K562 (cell line): ENCODE results near the gene LUC7L. TPM values are rescaled to one million over a fixed set of nuclear protein-coding genes. Genes with fewer than 3 reads are reported as not detected.

Source experiments
- ATAC-seq: fragments of 200-7000 bp; cut with Tn5 transposase; 3 replicates; pipeline ENCODE4 v1.9.1; 2020; ENCODE audit warnings: moderate library complexity
- BruUV-seq: library from RNA; stranded (reverse); fragments of 400-500 nt; replicated peaks from 2 replicates; lab custom pipeline; 2021; lab: Mats Ljungman, UMichigan
- CTCF ChIA-PET: fragments of 300-600 bp; formaldehyde crosslinking; extraction: SDS; loops from one replicate; lab custom pipeline; 2021; ENCODE audit warnings: low intra/inter-chr PET ratio; lab: Yijun Ruan, JAX
- POLR2A ChIA-PET: fragments of 300-600, 350-650 bp; sonication (Branson Sonifier 250); formaldehyde crosslinking; extraction: SDS; loops from one replicate; lab custom pipeline; 2021; ENCODE audit warnings: antibody characterized with exemption, inconsistent platforms; lab: Yijun Ruan, JAX
- DNase-seq, 4 experiments: peaks; one replicate each; pipeline versions ENCODE4 v3.0.0 to v3.0.0-alpha.2; 2011 to 2018; ENCODE audit warnings: low spot score in 3 of 4, mixed read lengths in 3 of 4; ENCODE audit errors: extremely low read depth in 1 of 4
- FAIRE-seq: peaks from 2 replicates; lab custom pipeline; 2011; peaks lifted over from hg19 to GRCh38; lab: Jason Lieb, UNC
- H2AFZ ChIP-seq: 2 replicates; pipeline ENCODE4 v1.6.0; 2011; ENCODE audit warnings: low read depth, low read length, control low read depth, inconsistent platforms
- H3K27ac ChIP-seq: fragments of 200-600 bp; 3 replicates; pipeline ENCODE4 v1.8.0; 2011; ENCODE audit warnings: low read depth, mild to moderate bottlenecking, control low read depth, inconsistent platforms, low read length, moderate library complexity, mixed read lengths; ENCODE audit errors: extremely low read depth
- H3K27me3 ChIP-seq, 2 experiments: fragments of 300-600 bp in 1 of 2; 2 replicates in 1 of 2; 3 replicates in 1 of 2; pipeline versions ENCODE4 v1.6.0 to v1.8.0; 2011; ENCODE audit warnings: inconsistent platforms in 2 of 2, low read length in 2 of 2, mild to moderate bottlenecking in 1 of 2, mixed read lengths in 1 of 2, moderate library complexity in 1 of 2; ENCODE audit not compliant: control insufficient read depth in 2 of 2, insufficient read depth in 2 of 2
- H3K36me3 ChIP-seq: fragments of 300-600 bp; 3 replicates; pipeline ENCODE4 v1.8.0; 2011; ENCODE audit warnings: mild to moderate bottlenecking, low read length, inconsistent platforms; ENCODE audit not compliant: control insufficient read depth, insufficient read depth
- H3K4me1 ChIP-seq, 2 experiments: fragments of 200-600 bp in 1 of 2; replicated peaks in 1 of 2; 2 replicates in 1 of 2; 3 replicates in 1 of 2; pipeline versions ENCODE4 v1.5.1 to v1.8.0; 2011; ENCODE audit warnings: inconsistent platforms in 2 of 2, low read length in 2 of 2, mild to moderate bottlenecking in 1 of 2, mixed read lengths in 1 of 2, moderate library complexity in 1 of 2; ENCODE audit not compliant: control insufficient read depth in 2 of 2, insufficient read depth in 2 of 2
- H3K4me2 ChIP-seq: 2 replicates; pipeline ENCODE4 v1.6.1; 2011; ENCODE audit warnings: low read length, control low read depth, inconsistent platforms, mixed read lengths; ENCODE audit not compliant: insufficient read depth
- H3K4me3 ChIP-seq: fragments of 200-600 bp; sonication (generic), shearing (Covaris generic); 2 replicates; pipeline ENCODE4 v1.5.1; 2016; ENCODE audit warnings: control low read depth, inconsistent platforms
- H3K79me2 ChIP-seq: fragments of 200-600 bp; 3 replicates; pipeline ENCODE4 v1.8.0; 2011; ENCODE audit warnings: low read length, inconsistent platforms; ENCODE audit not compliant: control insufficient read depth, insufficient read depth
- H3K9ac ChIP-seq, 2 experiments: 2 replicates each; pipeline versions ENCODE4 v1.6.0 to v1.6.1; 2011; ENCODE audit warnings: low read depth in 2 of 2, low read length in 2 of 2, control low read depth in 1 of 2, inconsistent platforms in 1 of 2, mild to moderate bottlenecking in 1 of 2, mixed read lengths in 1 of 2; ENCODE audit not compliant: insufficient read depth in 1 of 2
- H3K9me1 ChIP-seq: one replicate; pipeline ENCODE4 v1.6.0; 2011; ENCODE audit warnings: inconsistent platforms, mild to moderate bottlenecking, low read length, moderate library complexity; ENCODE audit not compliant: control insufficient read depth, insufficient read depth
- H3K9me3 ChIP-seq: replicated peaks from 2 replicates; pipeline ENCODE4 v1.5.1; 2011; ENCODE audit warnings: low read depth, low read length, inconsistent platforms; ENCODE audit not compliant: control insufficient read depth, insufficient read depth
- H4K20me1 ChIP-seq: replicated peaks from 2 replicates; pipeline ENCODE4 v1.6.1; 2011; ENCODE audit warnings: low read length, inconsistent platforms, mixed read lengths; ENCODE audit not compliant: control insufficient read depth, insufficient read depth
- CREB5 ChIP-seq: fragments of 250-450 bp; sonication (Bioruptor Pico); IDR thresholded peaks from 2 replicates; pipeline ENCODE4 v1.5.0; 2020; ENCODE audit warnings: mild to moderate bottlenecking
- GABPB2 ChIP-seq: fragments of 250-450 bp; sonication (Bioruptor Pico); conservative IDR thresholded peaks from 2 replicates; pipeline ENCODE4 v1.5.1; 2021; ENCODE audit warnings: mild to moderate bottlenecking
- KDM2B ChIP-seq: fragments of 250-450 bp; sonication (Bioruptor Pico); IDR thresholded peaks from 2 replicates; pipeline ENCODE4 v1.8.0; 2021; ENCODE audit warnings: mild to moderate bottlenecking, moderate library complexity
- MAFK ChIP-seq: IDR thresholded peaks from 2 replicates; pipeline ENCODE4 v1.6.1; 2011; ENCODE audit warnings: low read length, improper control_type of control experiment
- MCM3 ChIP-seq: fragments of 450-650 bp; IDR thresholded peaks from 2 replicates; pipeline ENCODE4 v1.6.1; 2016
- MED1 ChIP-seq: sonication (generic); formaldehyde crosslinking; IDR thresholded peaks from 2 replicates; pipeline ENCODE4 v1.8.1; 2023; ENCODE audit warnings: missing genetic modification reagents, borderline replicate concordance
- NFYB ChIP-seq: IDR thresholded peaks from 2 replicates; pipeline ENCODE4 v1.6.1; 2011; ENCODE audit warnings: mild to moderate bottlenecking, moderate library complexity; ENCODE audit not compliant: insufficient read length; ENCODE audit errors: extremely low read depth
- REST ChIP-seq, 2 experiments: fragments of 450-650 bp; formaldehyde crosslinking in 1 of 2; IDR thresholded peaks; 2 replicates each; pipeline versions ENCODE4 v1.4.0 to v1.6.1; 2014 to 2020; ENCODE audit warnings: mild to moderate bottlenecking in 2 of 2, borderline replicate concordance in 1 of 2, low read depth in 1 of 2
- STAT5B ChIP-seq: fragments of 250-450 bp; sonication (Bioruptor Pico); IDR thresholded peaks from 2 replicates; pipeline ENCODE4 v1.8.0; 2021; ENCODE audit warnings: mild to moderate bottlenecking, inconsistent platforms
- TGIF2 ChIP-seq: sonication (generic); formaldehyde crosslinking; IDR thresholded peaks from 2 replicates; pipeline ENCODE4 v1.8.1; 2022; ENCODE audit warnings: mild to moderate bottlenecking, missing genetic modification reagents, moderate library complexity
- ZNF124 ChIP-seq: sonication (generic); formaldehyde crosslinking; IDR thresholded peaks from 2 replicates; pipeline ENCODE4 v1.8.1; 2022; ENCODE audit warnings: missing genetic modification reagents
- ZNF184 ChIP-seq: sonication (generic); formaldehyde crosslinking; IDR thresholded peaks from 2 replicates; pipeline ENCODE4 v1.5.0; 2020; ENCODE audit warnings: missing genetic modification reagents
- ZSCAN29 ChIP-seq: fragments of 450-650 bp; IDR thresholded peaks from 2 replicates; pipeline ENCODE4 v1.6.1; 2017
- WGBS: fragments of 100-300 bp; shearing (Covaris generic); methylation state at CpG from one replicate; pipeline ENCODE4 v1.1.6; 2016; ENCODE audit warnings: low coverage, mixed read lengths; ENCODE audit not compliant: insufficient coverage; ENCODE audit errors: missing lambda C conversion rate; 5-methylcytosine and 5-hydroxymethylcytosine counted together
- in situ Hi-C: fragments of 300-500 bp; cut with MboI; formaldehyde crosslinking; loops from 4 replicates; pipeline ENCODE4 v1.15.0; 2018; ENCODE audit warnings: inconsistent platforms, mixed read lengths
- intact Hi-C: fragments of 100-400 bp; cut with micrococcal nuclease; formaldehyde crosslinking; loops from 2 replicates; pipeline ENCODE4 v1.14.2; 2022
- polyA plus RNA-seq, 8 experiments: library from polyadenylated mRNA; depleted of rRNA in 4 of 8; stranded (reverse) in 5 of 8; unstranded in 3 of 8; fragments of >200 nt; fragmentation: Nextera tagmentation in 2 of 8; fragmentation: Illumina TruSeq in 1 of 8; extraction: Ambion mirVana in 2 of 8; extraction: Trizol in 1 of 8; gene quantifications; 2 replicates each; pipeline versions ENCODE4 v1.2.1 to v1.2.3, GENCODE V29; 2011 to 2014; ENCODE audit warnings: inconsistent platforms in 1 of 8, missing spikeins in 1 of 8
- total RNA-seq, 7 experiments: library from RNA; depleted of rRNA in 6 of 7; stranded (reverse); fragments of >200 nt in 6 of 7; fragmentation: Illumina TruSeq in 2 of 7; extraction: Trizol in 2 of 7; gene quantifications; 2 replicates each; pipeline versions ENCODE4 v1.2.1 to v1.2.3, GENCODE V29; 2011 to 2021; ENCODE audit warnings: low replicate concordance in 1 of 7

The LUC7L gene
- total and polyA plus RNA-seq, 9 of the 15 experiments (the other 6 are each of a cell fraction or from before 2014, with no cell fraction given), result 1.7 to 93.3 (median 59.5) TPM

GRCh38 chr16:200388-200787, 28.9 kb downstream of the LUC7L start:
- 95% methylated on average over 2 of the region's 5 CpGs for WGBS
- H3K79me2 ChIP-seq, result no peaks in the 10 kb centered on the region
- H3K4me3 ChIP-seq, result no peak overlapping the region
- POLR2A ChIA-PET, result interaction anchor here (1.7 kb wide), 1 partner anchor 13 kb away, joined by 4 read pairs; no protein-coding TSS in a partner anchor
- H3K9me3 ChIP-seq, result no peaks in the 10 kb centered on the region
- H3K27ac ChIP-seq, result no peak overlapping the region
- TF ChIP-seq STAT5B (CRISPR knock-in tag), result no peak
- no peak for TF ChIP-seq MCM3
- no peak for TF ChIP-seq ZNF124 (CRISPR knock-in tag)
- no peak for TF ChIP-seq TGIF2 (CRISPR knock-in tag)
- TF ChIP-seq GABPB2 (CRISPR knock-in tag), result no peak
- no peak for TF ChIP-seq MAFK
- TF ChIP-seq REST (IDR thresholded peaks at IDR 0.05; ENCODE audit: borderline replicate concordance), result no peak
- no peak for TF ChIP-seq REST (CRISPR knock-in tag; IDR thresholded peaks at IDR 0.05; ENCODE audit: low read depth)
- no peak for TF ChIP-seq CREB5 (CRISPR knock-in tag)
- no peak for TF ChIP-seq ZSCAN29
- no peak for TF ChIP-seq ZNF184 (CRISPR knock-in tag)
- no peak for TF ChIP-seq KDM2B (CRISPR knock-in tag)
- TF ChIP-seq NFYB, result no peak
- no peak for TF ChIP-seq MED1 (CRISPR knock-in tag)
- TF ChIP-seq, all 486 proteins: peak for 0
- ATAC-seq (no peak), FAIRE-seq (no peak), DNase-seq (no peak)
- Histone ChIP-seq H3K4me1 (no peaks in the 10 kb centered on the region), H4K20me1 (no peaks in the 10 kb centered on the region), H3K9me1 (no peaks in the 10 kb centered on the region), H2AFZ (no peak overlapping the region), H3K36me3 (peaks cover 87% of the 10 kb centered on the region), H3K4me2 (no peak overlapping the region), H3K27me3 (no peaks in the 10 kb centered on the region), H3K9ac (no peak overlapping the region)
- CTCF ChIA-PET, result no interaction called here
- intact Hi-C loops, result no loop called here
- no TSS peak for BruUV-seq
- in situ Hi-C loops, result no loop called here
